WTC11 (cell line): Measurements from ENCODE around the gene MYO15B.

ENCODE experiments used
- CTCF ChIP-seq: fragments of 200-600 bp; IDR thresholded peaks from 2 replicates; pipeline ENCODE4 v1.8.0; 2022; ENCODE audit warnings: antibody characterized with exemption
- ZNF138 ChIP-seq: sonication (generic); formaldehyde crosslinking; conservative IDR thresholded peaks from 2 replicates; pipeline ENCODE4 v1.8.1; 2022; ENCODE audit warnings: mild to moderate bottlenecking, moderate library complexity, missing genetic modification reagents

- TF ChIP-seq CTCF (no peak), ZNF138 (CRISPR knock-in tag) (no peak)
Measured at GRCh38 chr17:75565618-75566017, 22.0 kb upstream of the MYO15B start.
